Measurements from ENCODE around the gene LINGO1. TPM values are rescaled to one million over a fixed set of nuclear protein-coding genes. Genes with fewer than 3 reads are reported as not detected.
A peak's percentile ranks its signal among the peaks of the same experiment; 100 is the strongest.

LINGO1 gene
- total and polyA plus RNA-seq, 2 of the 8 experiments (the other 6 are each of a cell fraction or from before 2014, with no cell fraction given) = 57.1 to 114 TPM

- H3K4ac ChIP-seq (replicated peaks; ENCODE audit: insufficient read length, low read depth, low read length) = no peak overlapping the region
- ChIA-PET CTCF (ENCODE audit: partially characterized antibody) (interaction anchor here (0.6 to 19.2 kb wide), 55 partner anchors 9 to 1162 kb away, joined by 3 to 361 read pairs (median 5); partner anchors contain the start of gene LINGO1), POLR2A (ENCODE audit: partially characterized antibody) (interaction anchor here (1.2 to 2.1 kb wide), 4 partner anchors 20 to 166 kb away, joined by 4 to 5 read pairs (median 5); no protein-coding TSS in a partner anchor)
- peak in 1 of 2 experiments; percentile 71 for DNase-seq (ENCODE audit: low read depth in 1 of 2, low spot score in 2 of 2)
- H3K23ac ChIP-seq (ENCODE audit: insufficient read length) = no peak overlapping the region
- H2AFZ ChIP-seq (ENCODE audit: low read length) = no peak overlapping the region
- H2BK20ac ChIP-seq (ENCODE audit: low read length) = 0 out of 2 replicates have a peak overlapping the region, but pooled peaks have one; percentile 6
- no peak overlapping the region for H3K4me3 ChIP-seq (ENCODE audit: extremely low read depth in 1 of 4, insufficient read depth in 2 of 4, low read depth in 3 of 4, low read length in 4 of 4)
- H4K91ac ChIP-seq (replicated peaks; ENCODE audit: insufficient read length, low read length) = no peak overlapping the region
- H3K56ac ChIP-seq (replicated peaks; ENCODE audit: insufficient read length, low read depth, low read length) = no peak overlapping the region
- 39% methylated on average over 3 of the region's 4 CpGs; no CpG with 5 or more reads in 1 of the 2 experiments for WGBS, 2 experiments (ENCODE audit: extremely low coverage in 1 of 2, insufficient coverage in 1 of 2, insufficient read length in 1 of 2, insufficient replicate concordance in 2 of 2, low coverage in 1 of 2, low lambda C conversion rate in 2 of 2, missing lambda C conversion rate in 1 of 2)
- H2AK5ac ChIP-seq (ENCODE audit: low read depth, low read length) = no peak overlapping the region
- H4K8ac ChIP-seq (ENCODE audit: extremely low read depth, insufficient read depth, low read length) = no peak overlapping the region
- no peak overlapping the region for H3K9ac ChIP-seq (replicated peaks in 1 of 4; ENCODE audit: extremely low read depth in 1 of 4, low read depth in 3 of 4, low read length in 3 of 4)
- no peaks in the 10 kb centered on the region for H3K79me2 ChIP-seq (ENCODE audit: control insufficient read depth in 1 of 2, insufficient read depth in 2 of 2, low read length in 2 of 2)
- H3K36me3 ChIP-seq (ENCODE audit: control insufficient read depth in 2 of 4, insufficient read depth in 4 of 4, low read length in 3 of 4) = no peaks in the 10 kb centered on the region
- 0 out of 2 replicates have a peak overlapping the region, but pooled peaks have one; percentile 93 for H2BK15ac ChIP-seq (ENCODE audit: low read length)
- H4K20me1 ChIP-seq (replicated peaks in 1 of 2; ENCODE audit: control insufficient read depth in 1 of 2, insufficient read depth in 2 of 2, low read length in 2 of 2) = no peaks in the 10 kb centered on the region
- no peak overlapping the region for H3K14ac ChIP-seq (ENCODE audit: insufficient read length)
- no peak overlapping the region for H3K27ac ChIP-seq (ENCODE audit: low read depth, low read length)
- FAIRE-seq = peak; percentile 60
- H3K79me1 ChIP-seq (ENCODE audit: low read depth, low read length) = no peaks in the 10 kb centered on the region
- 0 out of 2 replicates have a peak overlapping the region, but pooled peaks have one; percentile 20 for H3K18ac ChIP-seq (ENCODE audit: extremely low read depth, low read length)
- no peak overlapping the region for H2BK5ac ChIP-seq (ENCODE audit: low read depth, low read length)
- H2BK120ac ChIP-seq (replicated peaks; ENCODE audit: low read depth, low read length) = no peak overlapping the region
- H3K4me1 ChIP-seq (replicated peaks in 1 of 4; ENCODE audit: control insufficient read depth in 3 of 4, insufficient read depth in 4 of 4, low read length in 3 of 4) = peaks cover 0 to 7% (median 0%) of the 10 kb centered on the region in 4 experiments; a peak in 3 of 7 replicates
- no peak overlapping the region for H3K4me2 ChIP-seq (ENCODE audit: insufficient read depth in 1 of 2, low read depth in 2 of 2, low read length in 2 of 2)
- no peaks in the 10 kb centered on the region for H3K27me3 ChIP-seq (replicated peaks in 1 of 4; ENCODE audit: control insufficient read depth in 3 of 4, extremely low read depth in 1 of 4, insufficient read depth in 3 of 4, low read length in 3 of 4)
- H4K5ac ChIP-seq (ENCODE audit: insufficient read length, low read depth, low read length) = no peak overlapping the region
- H3K9me3 ChIP-seq (ENCODE audit: insufficient read depth in 2 of 2, low read depth in 1 of 2, low read length in 1 of 2) = 0 out of 4 replicates have a peak, but pooled peaks cover 0 to 5% of the 10 kb centered on the region in 2 experiments
- H3K23me2 ChIP-seq (ENCODE audit: low read depth, low read length) = no peaks in the 10 kb centered on the region
- H2BK12ac ChIP-seq (ENCODE audit: low read depth, low read length) = peak overlapping the region; percentile 70; the same call in 1 of the 2 replicates
- TF ChIP-seq NANOG (IDR thresholded peaks at IDR 0.05; ENCODE audit: insufficient read depth, low read depth, low read length, poor library complexity, severe bottlenecking) (no peak), MAX (IDR thresholded peaks at IDR 0.05) (0 out of 2 replicates have a peak, but pooled peaks have one; percentile 19)
These were observed 22.3 kb upstream of the LINGO1 start for GRCh38 chr15:77654975-77655374.

Data from H1 (cell line).